Measurements from ENCODE around the gene GJA1. TPM values are rescaled to one million over a fixed set of nuclear protein-coding genes. Genes with fewer than 3 reads are reported as not detected.

GJA1 gene
- total RNA-seq, 2 experiments from 2014 or later, result 0.09 to 0.14 TPM

DNA sequence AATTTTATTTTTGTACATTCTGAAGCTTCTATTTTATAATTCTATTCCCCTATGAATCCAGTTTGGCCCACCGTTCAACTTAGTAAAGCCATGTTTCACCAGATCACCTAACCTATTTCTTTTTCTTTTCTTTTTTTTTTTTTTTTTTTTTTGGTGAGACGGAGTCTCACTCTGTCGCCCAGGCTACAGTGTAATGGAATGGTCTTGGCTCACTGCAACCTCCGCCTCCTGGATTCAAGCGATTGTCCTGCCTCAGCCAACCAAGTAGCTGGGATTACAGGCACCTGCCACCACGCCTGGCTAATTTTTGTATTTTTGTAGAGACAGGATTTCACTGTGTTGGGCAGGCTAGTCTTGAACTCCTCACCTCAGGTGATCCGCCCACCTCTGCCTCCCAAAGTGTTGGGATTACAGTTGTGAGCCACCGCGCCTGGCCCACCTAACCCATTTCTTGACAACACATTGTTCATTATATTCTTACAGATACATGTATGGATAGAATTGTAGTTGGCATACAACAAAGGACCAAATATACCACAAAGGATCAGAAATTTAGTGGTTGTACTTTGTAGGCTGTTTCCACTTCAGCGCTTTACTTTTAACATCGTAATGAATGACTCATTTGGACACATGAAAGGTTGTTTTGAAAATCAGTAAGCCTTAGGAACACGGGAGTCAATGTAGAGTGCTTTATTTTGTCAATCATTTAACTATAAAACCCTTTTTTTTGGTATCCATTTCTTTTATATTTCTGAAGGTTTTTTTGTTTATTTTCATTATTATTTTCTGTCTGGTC is 63.2 kb downstream of the GJA1 start:
- no peak for DNase-seq
- ChIA-PET POLR2A (no interaction called here), CTCF (no interaction called here)
- H3K27ac Mint-ChIP-seq, result no peak overlapping the region
- intact Hi-C loops (cut with DNase I, micrococcal nuclease), result no loop called here
- no peak for ATAC-seq
- no peaks in the 10 kb centered on the region for H3K27me3 Mint-ChIP-seq
- no peaks in the 10 kb centered on the region for H3K36me3 Mint-ChIP-seq (ENCODE audit: low read depth)
- peaks cover 3% of the 10 kb centered on the region for H3K4me1 Mint-ChIP-seq
- no peak overlapping the region for H3K4me3 Mint-ChIP-seq
- no peaks in the 10 kb centered on the region for H3K9me3 Mint-ChIP-seq (ENCODE audit: low read depth)

Other genes starting within 250 kb of the GJA1 start
- gene TBC1D32, start 101.2 kb upstream of the GJA1 start, total RNA-seq, result 1 to 10 TPM; 9.2 to 9.9 TPM